ENCODE results near the gene PIK3C2G. TPM values are rescaled to one million over a fixed set of nuclear protein-coding genes. Genes with fewer than 3 reads are reported as not detected.

The PIK3C2G gene
- total RNA-seq, 1 experiment from 2014 or later, result not detected

- ChIA-PET CTCF (no interaction called here), POLR2A (ENCODE audit: unreplicated experiment) (no interaction called here)
- TF ChIP-seq CTCF (conservative IDR thresholded peaks at IDR 0.05; ENCODE audit: low read depth, low read length), result no peak
- TF ChIP-seq EZH2phosphoT487 (IDR thresholded peaks at IDR 0.05; ENCODE audit: borderline replicate concordance, low read length), result no peak
- TF ChIP-seq EZH2 (IDR thresholded peaks at IDR 0.05; ENCODE audit: low read length, unreplicated experiment), result no peak
- H3K9ac ChIP-seq (ENCODE audit: low read length), result no peak overlapping the region
- no peaks in the 10 kb centered on the region for H3K27me3 ChIP-seq (ENCODE audit: low read length)
- ATAC-seq (no peak), DNase-seq (no peak)
- no peaks in the 10 kb centered on the region for H3K9me3 ChIP-seq (ENCODE audit: low read length)
- no peak overlapping the region for H3K27ac ChIP-seq (ENCODE audit: low read length)
- intact Hi-C loops (cut with micrococcal nuclease), result no loop called here
- H3K36me3 ChIP-seq (ENCODE audit: low read depth, low read length), result no peaks in the 10 kb centered on the region
- H3K4me2 ChIP-seq (ENCODE audit: low read length), result no peak overlapping the region
- no peaks in the 10 kb centered on the region for H3K4me1 ChIP-seq (ENCODE audit: insufficient read depth, low read length)
- H3K9me2 ChIP-seq (replicated peaks; ENCODE audit: low read length), result no peaks in the 10 kb centered on the region
- no TSS peak for BruUV-seq (replicated peaks)
- no peaks in the 10 kb centered on the region for H3F3A ChIP-seq (ENCODE audit: low read length, unreplicated experiment)
- no peaks in the 10 kb centered on the region for H3K79me2 ChIP-seq (ENCODE audit: low read length)
- H2AFZ ChIP-seq (ENCODE audit: low read length), result no peak overlapping the region
- no peaks in the 10 kb centered on the region for H4K20me1 ChIP-seq (ENCODE audit: low read length)
- no peak overlapping the region for H3K4me3 ChIP-seq (ENCODE audit: low read length)
Measured at GRCh38 chr12:18391151-18391550, 129.8 kb downstream of the PIK3C2G start.

GRCh38 chr12:18394742-18395141, 133.4 kb downstream of the PIK3C2G start:
- Histone ChIP-seq H3K4me3 (ENCODE audit: low read length) (no peak overlapping the region), H3K4me1 (ENCODE audit: insufficient read depth, low read length) (no peaks in the 10 kb centered on the region), H3F3A (ENCODE audit: low read length, unreplicated experiment) (no peaks in the 10 kb centered on the region), H3K27me3 (ENCODE audit: low read length) (no peaks in the 10 kb centered on the region), H4K20me1 (ENCODE audit: low read length) (no peaks in the 10 kb centered on the region), H2AFZ (ENCODE audit: low read length) (no peak overlapping the region), H3K79me2 (ENCODE audit: low read length) (no peaks in the 10 kb centered on the region), H3K27ac (ENCODE audit: low read length) (no peak overlapping the region), H3K9me2 (replicated peaks; ENCODE audit: low read length) (no peaks in the 10 kb centered on the region), H3K9me3 (ENCODE audit: low read length) (no peaks in the 10 kb centered on the region), H3K36me3 (ENCODE audit: low read depth, low read length) (no peaks in the 10 kb centered on the region), H3K4me2 (ENCODE audit: low read length) (no peak overlapping the region), H3K9ac (ENCODE audit: low read length) (no peak overlapping the region)
- no TSS peak for BruUV-seq (replicated peaks)
- ATAC-seq, result no peak
- no peak for DNase-seq
- no peak for TF ChIP-seq EZH2 (IDR thresholded peaks at IDR 0.05; ENCODE audit: low read length, unreplicated experiment)
- no peak for TF ChIP-seq CTCF (conservative IDR thresholded peaks at IDR 0.05; ENCODE audit: low read depth, low read length)
- no peak for TF ChIP-seq EZH2phosphoT487 (IDR thresholded peaks at IDR 0.05; ENCODE audit: borderline replicate concordance, low read length)
- CTCF ChIA-PET, result no interaction called here
- intact Hi-C loops (cut with micrococcal nuclease), result no loop called here
- POLR2A ChIA-PET (ENCODE audit: unreplicated experiment), result no interaction called here

GRCh38 chr12:18400186-18400585, 138.9 kb downstream of the PIK3C2G start:
- Histone ChIP-seq H3K4me2 (ENCODE audit: low read length) (no peak overlapping the region), H4K20me1 (ENCODE audit: low read length) (no peaks in the 10 kb centered on the region), H3K79me2 (ENCODE audit: low read length) (no peaks in the 10 kb centered on the region), H3K9ac (ENCODE audit: low read length) (no peak overlapping the region), H3K9me2 (replicated peaks; ENCODE audit: low read length) (no peaks in the 10 kb centered on the region), H2AFZ (ENCODE audit: low read length) (no peak overlapping the region), H3K4me1 (ENCODE audit: insufficient read depth, low read length) (no peaks in the 10 kb centered on the region), H3F3A (ENCODE audit: low read length, unreplicated experiment) (no peaks in the 10 kb centered on the region), H3K36me3 (ENCODE audit: low read depth, low read length) (no peaks in the 10 kb centered on the region), H3K4me3 (ENCODE audit: low read length) (no peak overlapping the region), H3K9me3 (ENCODE audit: low read length) (no peaks in the 10 kb centered on the region), H3K27me3 (ENCODE audit: low read length) (no peaks in the 10 kb centered on the region), H3K27ac (ENCODE audit: low read length) (no peak overlapping the region)
- no TSS peak for BruUV-seq (replicated peaks)
- no peak for ATAC-seq
- intact Hi-C loops (cut with micrococcal nuclease), result no loop called here
- ChIA-PET CTCF (no interaction called here), POLR2A (ENCODE audit: unreplicated experiment) (no interaction called here)
- no peak for DNase-seq
- TF ChIP-seq EZH2 (IDR thresholded peaks at IDR 0.05; ENCODE audit: low read length, unreplicated experiment) (no peak), CTCF (conservative IDR thresholded peaks at IDR 0.05; ENCODE audit: low read depth, low read length) (no peak), EZH2phosphoT487 (IDR thresholded peaks at IDR 0.05; ENCODE audit: borderline replicate concordance, low read length) (no peak)

Measured in PC-3 (cell line).